Keratinocyte (primary cell): ENCODE results near the gene ENTR1.

ENCODE experiments used
- EZH2 ChIP-seq: IDR thresholded peaks from one replicate; pipeline ENCODE4 v1.6.1; 2012; ENCODE audit warnings: inconsistent platforms, mild to moderate bottlenecking, low read length, moderate library complexity
- TF ChIP-seq, protein P1 (sequence below), 3 experiments: IDR thresholded peaks in 1 of 3; conservative IDR thresholded peaks in 1 of 3; optimal IDR thresholded peaks in 1 of 3; 2 replicates in 2 of 3; 3 replicates in 1 of 3; pipeline versions ENCODE3 to v1.5.1; 2011; ENCODE audit warnings: low read length in 3 of 3, mild to moderate bottlenecking in 3 of 3, moderate library complexity in 2 of 3, control low read depth in 1 of 3, inconsistent platforms in 1 of 3; ENCODE audit not compliant: insufficient read depth in 2 of 3; ENCODE audit errors: extremely low read depth in 1 of 3

- TF ChIP-seq, protein P1, sequence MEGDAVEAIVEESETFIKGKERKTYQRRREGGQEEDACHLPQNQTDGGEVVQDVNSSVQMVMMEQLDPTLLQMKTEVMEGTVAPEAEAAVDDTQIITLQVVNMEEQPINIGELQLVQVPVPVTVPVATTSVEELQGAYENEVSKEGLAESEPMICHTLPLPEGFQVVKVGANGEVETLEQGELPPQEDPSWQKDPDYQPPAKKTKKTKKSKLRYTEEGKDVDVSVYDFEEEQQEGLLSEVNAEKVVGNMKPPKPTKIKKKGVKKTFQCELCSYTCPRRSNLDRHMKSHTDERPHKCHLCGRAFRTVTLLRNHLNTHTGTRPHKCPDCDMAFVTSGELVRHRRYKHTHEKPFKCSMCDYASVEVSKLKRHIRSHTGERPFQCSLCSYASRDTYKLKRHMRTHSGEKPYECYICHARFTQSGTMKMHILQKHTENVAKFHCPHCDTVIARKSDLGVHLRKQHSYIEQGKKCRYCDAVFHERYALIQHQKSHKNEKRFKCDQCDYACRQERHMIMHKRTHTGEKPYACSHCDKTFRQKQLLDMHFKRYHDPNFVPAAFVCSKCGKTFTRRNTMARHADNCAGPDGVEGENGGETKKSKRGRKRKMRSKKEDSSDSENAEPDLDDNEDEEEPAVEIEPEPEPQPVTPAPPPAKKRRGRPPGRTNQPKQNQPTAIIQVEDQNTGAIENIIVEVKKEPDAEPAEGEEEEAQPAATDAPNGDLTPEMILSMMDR (optimal IDR thresholded peaks at IDR 0.05 in 1 of 3, IDR thresholded peaks at IDR 0.05 in 1 of 3, conservative IDR thresholded peaks at IDR 0.05 in 1 of 3; ENCODE audit: extremely low read depth in 1 of 3, insufficient read depth in 2 of 3, low read length in 3 of 3): no peak
- TF ChIP-seq EZH2: no peak
These were observed 2.5 kb upstream of the ENTR1 start for GRCh38 chr9:136412962-136413361.
